Upper lobe of left lung (tissue), 6 donors: ENCODE measurements around the gene RSF1. TPM values are rescaled to one million over a fixed set of nuclear protein-coding genes. Genes with fewer than 3 reads are reported as not detected.
A peak's percentile ranks its signal among the peaks of the same experiment; 100 is the strongest.

Experiments
- ATAC-seq, 2 donors: fragments of 200-7000 bp; cut with Tn5 transposase; one replicate each; pipeline ENCODE4 v1.9.1; 2022; ENCODE audit warnings: mild to moderate bottlenecking in 2 of 2, moderate library complexity in 2 of 2; ENCODE audit not compliant: low FRiP score in 2 of 2
- DNase-seq, 2 donors: peaks; one replicate each; pipeline ENCODE4 v3.0.0-alpha.2; 2019 to 2020
- H3K27ac ChIP-seq, 4 donors: fragments of 200-600 bp; sonication (generic); one replicate each; pipeline ENCODE4 v1.5.1; 2016 to 2019
- H3K27me3 ChIP-seq, 4 donors: fragments of 200-600 bp; sonication (generic); one replicate each; pipeline ENCODE4 v1.5.1; 2017 to 2019
- H3K36me3 ChIP-seq, 4 donors: fragments of 200-600 bp; sonication (generic); one replicate each; pipeline ENCODE4 v1.5.1; 2016 to 2019
- H3K4me1 ChIP-seq, 4 donors: fragments of 200-600 bp; sonication (generic); one replicate each; pipeline ENCODE4 v1.5.1; 2018 to 2019
- H3K4me3 ChIP-seq, 4 donors: fragments of 200-600 bp; sonication (generic); one replicate each; pipeline ENCODE4 v1.5.1; 2017 to 2019; ENCODE audit warnings: mild to moderate bottlenecking in 2 of 4, moderate library complexity in 1 of 4
- H3K9me3 ChIP-seq, 4 donors: fragments of 200-600 bp; sonication (generic); one replicate each; pipeline ENCODE4 v1.5.1; 2018 to 2019
- CTCF ChIP-seq, 6 experiments: fragments of 450-650 bp in 4 of 6; fragments of 200-600 bp in 2 of 6; sonication (generic) in 2 of 6; IDR thresholded peaks; one replicate each; pipeline ENCODE4 v1.5.1; 2016 to 2019; ENCODE audit warnings: antibody characterized with exemption in 6 of 6
- EP300 ChIP-seq, 4 donors: sonication (generic); formaldehyde crosslinking; IDR thresholded peaks; one replicate each; pipeline ENCODE4 v1.5.1; 2017; ENCODE audit warnings: antibody characterized with exemption in 4 of 4, control low read depth in 2 of 4
- POLR2A ChIP-seq, 4 donors: fragments of 450-650 bp; IDR thresholded peaks; one replicate each; pipeline ENCODE4 v1.5.1; 2016 to 2017; ENCODE audit warnings: antibody characterized with exemption in 4 of 4, mild to moderate bottlenecking in 2 of 4
- POLR2AphosphoS5 ChIP-seq, 2 donors: sonication (generic); formaldehyde crosslinking; IDR thresholded peaks; one replicate each; pipeline ENCODE4 v1.5.1; 2017; ENCODE audit warnings: antibody characterized with exemption in 2 of 2
- WGBS, 2 donors: methylation state at CpG; one replicate each; pipeline ENCODE4 v1.1.5; 2017 to 2018; 5-methylcytosine and 5-hydroxymethylcytosine counted together
- total RNA-seq, 6 donors: library from RNA; depleted of rRNA in 4 of 6; stranded (reverse); fragments of >200 nt in 4 of 6; gene quantifications; one replicate each; pipeline versions ENCODE4 v1.1.0 to v1.2.1, GENCODE V29; 2016 to 2021
- donor health status: DM: no; HTN: no; CAD: no; lungs with moderate emphysema.
- donor health status: DM: no; HTN: yes; CAD: no; lungs with severe emphysema.

RSF1 gene
- total RNA-seq, 6 donors from 2014 or later = 36.2 to 136 (median 71.2) TPM

GRCh38 chr11:77789731-77790476, 30.6 kb downstream of the RSF1 start:
- Histone ChIP-seq H3K4me1 (no peaks in the 10 kb centered on the region), H3K27me3 (no peaks in the 10 kb centered on the region), H3K36me3 (no peaks in the 10 kb centered on the region), H3K9me3 (no peaks in the 10 kb centered on the region), H3K27ac (no peak overlapping the region), H3K4me3 (no peak overlapping the region)
- DNase-seq (no peak), ATAC-seq (peak; percentile 8 to 37)
- TF ChIP-seq POLR2AphosphoS5 (IDR thresholded peaks at IDR 0.05) (no peak), EP300 (IDR thresholded peaks at IDR 0.05) (no peak), CTCF (IDR thresholded peaks at IDR 0.05) (no peak), POLR2A (IDR thresholded peaks at IDR 0.05) (no peak)
- WGBS, 2 donors = 97 to 100% methylated on average over 4 to 5 of the region's 5 CpGs

- no peaks in the 10 kb centered on the region for H3K27me3 ChIP-seq
- H3K9me3 ChIP-seq = no peaks in the 10 kb centered on the region
- H3K27ac ChIP-seq = no peak overlapping the region
- 81 to 90% methylated on average over 5 to 9 of the region's 11 CpGs for WGBS, 2 donors
- ATAC-seq (peak; percentile 23 to 59), DNase-seq (peak in 1 of 2 donors; percentile 23)
- no peak overlapping the region for H3K4me3 ChIP-seq
- H3K36me3 ChIP-seq = no peaks in the 10 kb centered on the region
- H3K4me1 ChIP-seq = no peaks in the 10 kb centered on the region
- no peak for TF ChIP-seq EP300 (IDR thresholded peaks at IDR 0.05)
- no peak for TF ChIP-seq POLR2AphosphoS5 (IDR thresholded peaks at IDR 0.05)
- no peak for TF ChIP-seq CTCF (IDR thresholded peaks at IDR 0.05)
- TF ChIP-seq POLR2A (IDR thresholded peaks at IDR 0.05) = no peak
Measured at GRCh38 chr11:77789061-77789730, 31.3 kb downstream of the RSF1 start.

- Histone ChIP-seq H3K4me3 (no peak overlapping the region), H3K36me3 (peaks cover 0 to 5% (median 0%) of the 10 kb centered on the region in 4 donors), H3K27me3 (no peaks in the 10 kb centered on the region), H3K27ac (no peak overlapping the region), H3K9me3 (no peaks in the 10 kb centered on the region), H3K4me1 (peaks cover 0 to 5% (median 2%) of the 10 kb centered on the region in 4 donors)
- no peak for TF ChIP-seq POLR2A (IDR thresholded peaks at IDR 0.05)
- 90% methylated on average over 3 of the region's 3 CpGs for WGBS, 2 donors
- ATAC-seq (no peak), DNase-seq (no peak)
Measured at GRCh38 chr11:77784572-77784971, 36.0 kb downstream of the RSF1 start.

GRCh38 chr11:77783025-77783424, 37.5 kb downstream of the RSF1 start:
- H3K27ac ChIP-seq = no peak overlapping the region
- no peak overlapping the region for H3K4me3 ChIP-seq
- ATAC-seq (no peak), DNase-seq (no peak)
- H3K36me3 ChIP-seq = peaks cover 0 to 5% (median 0%) of the 10 kb centered on the region in 4 donors
- WGBS, 2 donors = 90 to 96% methylated on average over 1 of the region's 1 CpG
- H3K27me3 ChIP-seq = no peaks in the 10 kb centered on the region
- TF ChIP-seq POLR2A (IDR thresholded peaks at IDR 0.05) (no peak), CTCF (IDR thresholded peaks at IDR 0.05) (no peak), POLR2AphosphoS5 (IDR thresholded peaks at IDR 0.05) (no peak), EP300 (IDR thresholded peaks at IDR 0.05) (no peak)
- peaks cover 0 to 5% (median 2%) of the 10 kb centered on the region in 4 donors for H3K4me1 ChIP-seq
- H3K9me3 ChIP-seq = no peaks in the 10 kb centered on the region

- Histone ChIP-seq H3K9me3 (no peaks in the 10 kb centered on the region), H3K4me1 (peaks cover 0 to 5% (median 4%) of the 10 kb centered on the region in 4 donors), H3K36me3 (peaks cover 0 to 8% (median 0%) of the 10 kb centered on the region in 4 donors), H3K4me3 (no peak overlapping the region), H3K27me3 (no peaks in the 10 kb centered on the region), H3K27ac (no peak overlapping the region)
- TF ChIP-seq POLR2A (IDR thresholded peaks at IDR 0.05) = no peak
- TF ChIP-seq POLR2AphosphoS5 (IDR thresholded peaks at IDR 0.05) = no peak
- no peak for TF ChIP-seq CTCF (IDR thresholded peaks at IDR 0.05)
- TF ChIP-seq EP300 (IDR thresholded peaks at IDR 0.05) = no peak
- ATAC-seq = no peak
- DNase-seq = no peak
Measured at GRCh38 chr11:77779935-77780334, 40.6 kb downstream of the RSF1 start.
